Measurements from ENCODE around the gene STXBP6. TPM values are rescaled to one million over a fixed set of nuclear protein-coding genes. Genes with fewer than 3 reads are reported as not detected.

Gene STXBP6
- total RNA-seq, 1 experiment from 2014 or later, result 12.3 TPM

DNA sequence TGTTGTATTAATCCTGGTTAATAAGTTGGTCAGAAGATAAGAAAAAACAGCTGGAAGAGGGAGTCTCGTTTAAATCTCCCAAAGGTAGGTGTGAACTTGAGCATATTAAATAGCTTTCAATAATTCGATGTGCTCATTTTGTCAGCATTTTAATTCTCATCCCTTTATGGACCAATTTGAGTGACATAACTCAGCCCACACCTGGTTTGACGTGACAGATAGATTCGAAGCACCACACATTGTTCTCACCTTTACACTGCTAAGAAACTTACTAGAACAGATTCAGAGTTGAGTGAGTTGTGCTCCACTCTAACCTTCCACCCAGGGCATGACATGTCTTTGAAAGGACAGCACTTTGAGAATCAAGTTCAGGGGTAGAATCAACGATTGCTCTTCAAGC, 254.5 kb downstream of the STXBP6 start:
- BruUV-seq (replicated peaks), result no TSS peak
- no peak overlapping the region for H3K27ac ChIP-seq
- ChIA-PET CTCF (no interaction called here), POLR2A (ENCODE audit: unreplicated experiment) (no interaction called here)
- no peaks in the 10 kb centered on the region for H3K9me2 ChIP-seq (ENCODE audit: insufficient read depth)
- no peak overlapping the region for H2AFZ ChIP-seq
- no peak overlapping the region for H3K4me2 ChIP-seq
- no peaks in the 10 kb centered on the region for H3K4me1 ChIP-seq (replicated peaks; ENCODE audit: insufficient read depth)
- H3K9me3 ChIP-seq (ENCODE audit: insufficient read depth, low read depth), result no peaks in the 10 kb centered on the region
- H4K20me1 ChIP-seq (ENCODE audit: insufficient read depth), result no peaks in the 10 kb centered on the region
- no peak for DNase-seq
- intact Hi-C loops (cut with micrococcal nuclease; ENCODE audit: unreplicated experiment), result no loop called here
- TF ChIP-seq, protein P1, sequence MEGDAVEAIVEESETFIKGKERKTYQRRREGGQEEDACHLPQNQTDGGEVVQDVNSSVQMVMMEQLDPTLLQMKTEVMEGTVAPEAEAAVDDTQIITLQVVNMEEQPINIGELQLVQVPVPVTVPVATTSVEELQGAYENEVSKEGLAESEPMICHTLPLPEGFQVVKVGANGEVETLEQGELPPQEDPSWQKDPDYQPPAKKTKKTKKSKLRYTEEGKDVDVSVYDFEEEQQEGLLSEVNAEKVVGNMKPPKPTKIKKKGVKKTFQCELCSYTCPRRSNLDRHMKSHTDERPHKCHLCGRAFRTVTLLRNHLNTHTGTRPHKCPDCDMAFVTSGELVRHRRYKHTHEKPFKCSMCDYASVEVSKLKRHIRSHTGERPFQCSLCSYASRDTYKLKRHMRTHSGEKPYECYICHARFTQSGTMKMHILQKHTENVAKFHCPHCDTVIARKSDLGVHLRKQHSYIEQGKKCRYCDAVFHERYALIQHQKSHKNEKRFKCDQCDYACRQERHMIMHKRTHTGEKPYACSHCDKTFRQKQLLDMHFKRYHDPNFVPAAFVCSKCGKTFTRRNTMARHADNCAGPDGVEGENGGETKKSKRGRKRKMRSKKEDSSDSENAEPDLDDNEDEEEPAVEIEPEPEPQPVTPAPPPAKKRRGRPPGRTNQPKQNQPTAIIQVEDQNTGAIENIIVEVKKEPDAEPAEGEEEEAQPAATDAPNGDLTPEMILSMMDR (conservative IDR thresholded peaks at IDR 0.05), result no peak
- no peak for TF ChIP-seq EZH2 (IDR thresholded peaks at IDR 0.05; ENCODE audit: low read depth)
- H3F3A ChIP-seq (ENCODE audit: insufficient read depth, low read depth), result no peaks in the 10 kb centered on the region
- no peaks in the 10 kb centered on the region for H3K79me2 ChIP-seq (ENCODE audit: low read depth)
- H3K4me3 ChIP-seq, result no peak overlapping the region
- no peaks in the 10 kb centered on the region for H3K36me3 ChIP-seq (ENCODE audit: low read depth)
- no peaks in the 10 kb centered on the region for H3K27me3 ChIP-seq (ENCODE audit: insufficient read depth, low read depth)

DNA sequence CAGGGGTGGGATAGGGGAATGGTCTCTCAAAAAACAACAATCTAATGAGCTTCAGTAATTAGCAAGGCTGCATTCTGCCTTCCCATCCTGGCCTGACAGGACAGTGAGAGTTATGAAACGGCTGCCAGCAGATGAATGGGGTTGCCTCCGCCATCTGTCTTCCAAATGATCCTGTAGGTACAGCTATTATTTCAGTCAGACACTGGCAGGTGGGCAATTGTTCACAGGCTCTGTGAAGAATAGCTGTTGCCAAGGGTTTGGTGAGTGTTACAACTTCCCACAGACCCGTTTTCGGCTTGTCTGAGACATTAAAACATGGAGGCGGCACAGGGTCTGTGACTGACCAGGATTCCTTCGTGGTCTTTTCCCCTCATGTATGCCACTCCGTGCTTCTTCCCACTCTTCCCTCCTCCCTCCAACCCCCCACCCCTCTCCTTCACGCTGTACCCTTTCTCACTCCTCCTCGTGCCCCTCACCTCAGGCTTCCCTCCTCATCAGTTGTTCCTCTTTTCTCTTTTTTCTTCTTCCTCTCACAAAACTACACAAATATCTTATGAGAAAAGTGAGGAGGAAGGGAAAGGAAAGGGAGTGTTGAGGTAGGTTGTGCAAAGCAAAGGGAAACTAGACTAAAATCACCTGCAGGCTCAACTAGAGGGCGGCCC, 255.2 kb downstream of the STXBP6 start:
- intact Hi-C loops (cut with micrococcal nuclease; ENCODE audit: unreplicated experiment), result no loop called here

DNA sequence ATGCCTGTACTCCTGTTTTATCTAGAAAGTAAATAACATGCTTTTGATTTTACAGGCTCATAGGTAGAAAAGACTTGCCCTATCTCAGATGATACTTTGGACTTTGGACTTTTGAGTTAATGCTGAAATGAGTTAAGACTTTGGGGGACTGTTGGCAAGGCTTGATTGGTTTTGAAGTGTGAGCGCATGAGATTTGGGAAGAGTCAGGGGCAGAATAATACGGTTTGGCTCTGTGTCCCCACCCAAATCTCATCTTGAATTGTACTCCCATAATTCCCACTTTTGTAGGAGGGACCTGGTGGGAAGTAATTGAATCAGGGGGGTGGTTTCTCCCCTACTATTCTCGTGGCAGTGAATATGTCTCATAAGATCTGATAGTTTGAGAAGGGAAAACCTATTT, 259.8 kb downstream of the STXBP6 start:
- H3K79me2 ChIP-seq (ENCODE audit: low read depth), result no peaks in the 10 kb centered on the region
- H3K4me3 ChIP-seq, result no peak overlapping the region
- no peak for TF ChIP-seq EZH2 (IDR thresholded peaks at IDR 0.05; ENCODE audit: low read depth)
- TF ChIP-seq, protein P1 (conservative IDR thresholded peaks at IDR 0.05), result no peak
- H3K27ac ChIP-seq, result no peak overlapping the region
- no peaks in the 10 kb centered on the region for H3F3A ChIP-seq (ENCODE audit: insufficient read depth, low read depth)
- no peaks in the 10 kb centered on the region for H3K27me3 ChIP-seq (ENCODE audit: insufficient read depth, low read depth)
- BruUV-seq (replicated peaks), result no TSS peak
- H3K9me2 ChIP-seq (ENCODE audit: insufficient read depth), result no peaks in the 10 kb centered on the region
- no peaks in the 10 kb centered on the region for H3K36me3 ChIP-seq (ENCODE audit: low read depth)
- CTCF ChIA-PET, result no interaction called here
- H2AFZ ChIP-seq, result no peak overlapping the region
- POLR2A ChIA-PET (ENCODE audit: unreplicated experiment), result no interaction called here
- H3K9me3 ChIP-seq (ENCODE audit: insufficient read depth, low read depth), result no peaks in the 10 kb centered on the region
- no peaks in the 10 kb centered on the region for H4K20me1 ChIP-seq (ENCODE audit: insufficient read depth)
- no peaks in the 10 kb centered on the region for H3K4me1 ChIP-seq (replicated peaks; ENCODE audit: insufficient read depth)
- intact Hi-C loops (cut with micrococcal nuclease; ENCODE audit: unreplicated experiment), result no loop called here
- no peak overlapping the region for H3K4me2 ChIP-seq
- no peak for DNase-seq

More for the DNA sequence above, 255.2 kb downstream of the STXBP6 start:
- H4K20me1 ChIP-seq (ENCODE audit: insufficient read depth), result no peaks in the 10 kb centered on the region
- CTCF ChIA-PET, result no interaction called here
- no peak for TF ChIP-seq EZH2 (IDR thresholded peaks at IDR 0.05; ENCODE audit: low read depth)
- TF ChIP-seq, protein P1 (conservative IDR thresholded peaks at IDR 0.05), result no peak
- POLR2A ChIA-PET (ENCODE audit: unreplicated experiment), result no interaction called here
- no peaks in the 10 kb centered on the region for H3K9me2 ChIP-seq (ENCODE audit: insufficient read depth)
- H3K27ac ChIP-seq, result no peak overlapping the region
- BruUV-seq (replicated peaks), result no TSS peak
- no peaks in the 10 kb centered on the region for H3F3A ChIP-seq (ENCODE audit: insufficient read depth, low read depth)
- H2AFZ ChIP-seq, result no peak overlapping the region
- no peaks in the 10 kb centered on the region for H3K36me3 ChIP-seq (ENCODE audit: low read depth)
- H3K27me3 ChIP-seq (ENCODE audit: insufficient read depth, low read depth), result no peaks in the 10 kb centered on the region
- H3K79me2 ChIP-seq (ENCODE audit: low read depth), result no peaks in the 10 kb centered on the region
- H3K4me1 ChIP-seq (replicated peaks; ENCODE audit: insufficient read depth), result no peaks in the 10 kb centered on the region
- no peaks in the 10 kb centered on the region for H3K9me3 ChIP-seq (ENCODE audit: insufficient read depth, low read depth)
- no peak for DNase-seq
- no peak overlapping the region for H3K4me2 ChIP-seq
- no peak overlapping the region for H3K4me3 ChIP-seq

Measured in PC-9 (cell line).